Body of pancreas (tissue), 4 donors: ENCODE data around the gene DNASE1L3.
A peak's percentile ranks its signal among the peaks of the same experiment; 100 is the strongest.

Experiments used
- POLR2A ChIP-seq, 3 donors: fragments of 450-650 bp; IDR thresholded peaks; one replicate each; pipeline ENCODE4 v1.6.1; 2016; ENCODE audit warnings: antibody characterized with exemption in 3 of 3, mild to moderate bottlenecking in 2 of 3
- TF ChIP-seq, protein P1 (sequence below), 7 experiments: fragments of 450-650 bp in 4 of 7; fragments of 200-600 bp in 3 of 7; sonication (generic) in 3 of 7; IDR thresholded peaks; one replicate each; pipeline ENCODE4 v1.5.1; 2016 to 2019; ENCODE audit warnings: antibody characterized with exemption in 7 of 7

DNA sequence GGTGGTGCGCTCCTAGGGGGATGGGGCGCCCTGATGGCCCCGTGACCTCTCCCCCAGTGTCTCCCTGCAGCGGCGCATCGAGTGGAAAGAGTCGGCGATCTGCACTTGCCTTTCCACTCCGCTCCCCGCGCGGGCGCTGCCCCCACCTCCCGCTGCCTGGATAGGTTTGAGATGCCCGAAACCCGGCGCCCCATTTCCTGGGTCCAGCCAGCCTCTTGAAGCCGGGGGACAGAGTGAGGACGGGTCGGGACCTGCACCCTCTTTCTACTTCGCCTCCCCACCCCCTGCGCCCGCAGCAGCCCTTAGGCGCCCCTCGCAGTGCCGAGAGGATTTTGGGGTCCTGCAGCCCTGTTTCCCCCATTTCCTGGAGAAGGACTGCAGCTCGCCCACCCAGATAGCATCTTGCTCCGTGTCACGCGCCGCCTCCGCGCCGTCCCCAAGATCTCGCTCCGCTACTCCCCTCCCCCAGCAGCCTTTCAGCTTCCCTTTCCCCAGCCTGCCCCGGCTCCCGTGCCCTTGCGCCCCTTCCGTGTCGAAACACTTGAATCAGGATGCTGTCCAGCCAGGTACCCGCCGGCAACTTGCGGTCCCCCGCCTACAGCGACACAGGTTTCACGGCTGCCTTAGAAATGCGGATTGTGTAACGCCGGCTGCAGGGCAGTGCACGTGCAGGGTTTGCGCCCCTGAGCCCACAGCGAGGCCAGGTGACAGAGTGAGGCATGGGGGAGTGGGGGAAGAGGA is 27.3 kb upstream of the DNASE1L3 start:
- TF ChIP-seq, protein P1, sequence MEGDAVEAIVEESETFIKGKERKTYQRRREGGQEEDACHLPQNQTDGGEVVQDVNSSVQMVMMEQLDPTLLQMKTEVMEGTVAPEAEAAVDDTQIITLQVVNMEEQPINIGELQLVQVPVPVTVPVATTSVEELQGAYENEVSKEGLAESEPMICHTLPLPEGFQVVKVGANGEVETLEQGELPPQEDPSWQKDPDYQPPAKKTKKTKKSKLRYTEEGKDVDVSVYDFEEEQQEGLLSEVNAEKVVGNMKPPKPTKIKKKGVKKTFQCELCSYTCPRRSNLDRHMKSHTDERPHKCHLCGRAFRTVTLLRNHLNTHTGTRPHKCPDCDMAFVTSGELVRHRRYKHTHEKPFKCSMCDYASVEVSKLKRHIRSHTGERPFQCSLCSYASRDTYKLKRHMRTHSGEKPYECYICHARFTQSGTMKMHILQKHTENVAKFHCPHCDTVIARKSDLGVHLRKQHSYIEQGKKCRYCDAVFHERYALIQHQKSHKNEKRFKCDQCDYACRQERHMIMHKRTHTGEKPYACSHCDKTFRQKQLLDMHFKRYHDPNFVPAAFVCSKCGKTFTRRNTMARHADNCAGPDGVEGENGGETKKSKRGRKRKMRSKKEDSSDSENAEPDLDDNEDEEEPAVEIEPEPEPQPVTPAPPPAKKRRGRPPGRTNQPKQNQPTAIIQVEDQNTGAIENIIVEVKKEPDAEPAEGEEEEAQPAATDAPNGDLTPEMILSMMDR (IDR thresholded peaks at IDR 0.05): no peak
- TF ChIP-seq POLR2A (IDR thresholded peaks at IDR 0.05): peak in 1 of 3 donors; percentile 2
